Right atrium auricular region (tissue), 2 donors: ENCODE results near the gene CRELD2. TPM values are rescaled to one million over a fixed set of nuclear protein-coding genes. Genes with fewer than 3 reads are reported as not detected.
A peak's percentile ranks its signal among the peaks of the same experiment; 100 is the strongest.

Source experiments
- DNase-seq: peaks from one replicate; pipeline ENCODE4 v3.0.0-alpha.2; 2019; ENCODE audit warnings: low spot score
- H3K27ac ChIP-seq, 2 donors: fragments of 200-600 bp; sonication (generic); 1 replicate in 1 of 2; 2 replicates in 1 of 2; pipeline ENCODE4 v1.5.1; 2016 to 2019
- H3K27me3 ChIP-seq, 2 donors: fragments of 200-600 bp; sonication (generic); one replicate each; pipeline versions ENCODE4 v1.5.1 to v1.6.0; 2017 to 2019
- H3K36me3 ChIP-seq: fragments of 200-600 bp; sonication (generic); one replicate; pipeline ENCODE4 v1.5.1; 2016
- H3K4me1 ChIP-seq, 2 donors: fragments of 200-600 bp; sonication (generic); one replicate each; pipeline versions ENCODE4 v1.5.1 to v1.6.0; 2017 to 2019
- H3K4me3 ChIP-seq, 2 donors: fragments of 200-600 bp; sonication (generic); 1 replicate in 1 of 2; 2 replicates in 1 of 2; pipeline ENCODE4 v1.5.1; 2017 to 2019; ENCODE audit warnings: mild to moderate bottlenecking in 1 of 2, moderate library complexity in 1 of 2
- H3K9me3 ChIP-seq, 2 donors: fragments of 200-600 bp; sonication (generic); one replicate each; pipeline ENCODE4 v1.5.1; 2019
- CTCF ChIP-seq, 2 donors: fragments of 200-600 bp; sonication (generic); IDR thresholded peaks; one replicate each; pipeline ENCODE4 v1.5.1; 2019; ENCODE audit warnings: antibody characterized with exemption in 2 of 2
- total RNA-seq, 2 donors: library from RNA; depleted of rRNA; stranded (reverse); fragments of >200 nt; gene quantifications; one replicate each; pipeline ENCODE4 v1.1.0, GENCODE V29; 2016

Gene CRELD2
- 10 to 100 TPM; 16.1 to 28.5 TPM for total RNA-seq

DNA sequence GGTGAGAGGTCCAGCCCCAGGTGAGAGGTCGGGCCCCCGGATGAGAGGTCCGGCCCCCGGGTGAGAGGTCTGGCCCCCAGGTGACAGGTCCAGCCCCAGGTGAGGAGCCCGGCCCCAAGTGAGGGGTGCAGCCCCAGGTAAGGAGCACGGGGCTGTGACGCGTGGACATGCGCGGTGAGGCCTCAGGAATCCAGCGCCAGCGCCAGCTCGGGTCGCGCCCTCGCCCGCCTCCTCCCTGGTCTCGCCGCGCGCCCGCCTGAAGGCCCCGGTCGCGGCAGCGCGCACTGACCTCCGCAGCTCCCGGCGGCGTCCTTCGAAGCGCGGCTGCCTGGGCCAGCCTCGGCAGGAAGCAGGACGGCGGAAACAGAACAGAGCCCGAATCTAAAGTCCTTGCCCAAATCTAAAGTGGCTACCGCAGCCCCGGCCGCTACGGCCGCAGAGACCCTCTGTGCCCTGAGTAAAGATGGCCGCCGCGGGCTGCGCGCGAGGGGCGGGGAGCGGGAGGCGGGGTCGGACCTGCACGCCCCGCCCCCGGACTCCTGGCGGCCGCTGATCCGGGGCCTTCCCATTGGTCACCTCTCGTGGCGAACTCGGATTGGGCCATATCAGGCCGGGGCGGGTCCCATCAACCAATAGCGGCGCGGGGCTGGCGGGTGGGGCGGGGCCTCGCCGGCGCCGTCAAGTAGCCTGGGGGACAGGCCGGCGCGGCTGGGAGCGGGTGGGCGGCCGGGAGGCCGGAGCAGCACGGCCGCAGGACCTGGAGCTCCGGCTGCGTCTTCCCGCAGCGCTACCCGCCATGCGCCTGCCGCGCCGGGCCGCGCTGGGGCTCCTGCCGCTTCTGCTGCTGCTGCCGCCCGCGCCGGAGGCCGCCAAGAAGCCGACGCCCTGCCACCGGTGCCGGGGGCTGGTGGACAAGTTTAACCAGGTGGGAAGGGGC lies at the start of gene CRELD2, which contains the start of gene ALG12:
TSS of gene CRELD2 (plus strand) at position 661 of the 937 bp plus-strand sequence. CDS start at position 797, 136 bp downstream.
TSS of gene ALG12 (minus strand) at position 465 of the 937 bp plus-strand sequence. CDS start 4,673 bp downstream, outside the sequence.
- peaks cover 20% of the 10 kb centered on the region for H3K36me3 ChIP-seq
- H3K9me3 ChIP-seq, result no peaks in the 10 kb centered on the region
- no peak for TF ChIP-seq CTCF (IDR thresholded peaks at IDR 0.05)
- H3K27ac ChIP-seq, result peak within 1 kb of the TSS; percentile 96
- H3K4me3 ChIP-seq, result peak within 1 kb of the TSS; percentile 68 to 81
- DNase-seq, result peak; percentile 99
- H3K4me1 ChIP-seq, result peaks cover 0 to 23% of the 10 kb centered on the region in 2 donors
- H3K27me3 ChIP-seq, result no peaks in the 10 kb centered on the region

GRCh38 chr22:49869086-49869830 lies 49.2 kb upstream of the CRELD2 start:
- no peak overlapping the region for H3K27ac ChIP-seq
- H3K27me3 ChIP-seq, result no peaks in the 10 kb centered on the region
- TF ChIP-seq CTCF (IDR thresholded peaks at IDR 0.05), result no peak
- H3K9me3 ChIP-seq, result peaks cover 3 to 40% of the 10 kb centered on the region in 2 donors
- no peaks in the 10 kb centered on the region for H3K4me1 ChIP-seq
- no peak for DNase-seq
- H3K4me3 ChIP-seq, result no peak overlapping the region
- H3K36me3 ChIP-seq, result no peaks in the 10 kb centered on the region

- no peaks in the 10 kb centered on the region for H3K36me3 ChIP-seq
- peaks cover 3 to 38% of the 10 kb centered on the region in 2 donors for H3K9me3 ChIP-seq
- H3K4me3 ChIP-seq, result no peak overlapping the region
- H3K27ac ChIP-seq, result no peak overlapping the region
- no peaks in the 10 kb centered on the region for H3K4me1 ChIP-seq
- TF ChIP-seq CTCF (IDR thresholded peaks at IDR 0.05), result no peak
- no peak for DNase-seq
- H3K27me3 ChIP-seq, result no peaks in the 10 kb centered on the region
Observed at GRCh38 chr22:49869845-49870712, 48.4 kb upstream of the CRELD2 start.

- no peak overlapping the region for H3K4me3 ChIP-seq
- DNase-seq, result no peak
- no peaks in the 10 kb centered on the region for H3K4me1 ChIP-seq
- TF ChIP-seq CTCF (IDR thresholded peaks at IDR 0.05), result no peak
- H3K27ac ChIP-seq, result no peak overlapping the region
- H3K9me3 ChIP-seq, result peaks cover 3 to 24% of the 10 kb centered on the region in 2 donors
- no peaks in the 10 kb centered on the region for H3K27me3 ChIP-seq
- H3K36me3 ChIP-seq, result no peaks in the 10 kb centered on the region
Observed at GRCh38 chr22:49871482-49871881, 47.0 kb upstream of the CRELD2 start.

- Histone ChIP-seq H3K9me3 (peaks cover 3 to 16% of the 10 kb centered on the region in 2 donors), H3K36me3 (no peaks in the 10 kb centered on the region), H3K4me3 (no peak overlapping the region), H3K27ac (no peak overlapping the region), H3K4me1 (no peaks in the 10 kb centered on the region), H3K27me3 (no peaks in the 10 kb centered on the region)
- DNase-seq, result no peak
- no peak for TF ChIP-seq CTCF (IDR thresholded peaks at IDR 0.05)
Observed at GRCh38 chr22:49872347-49872746, 46.1 kb upstream of the CRELD2 start.
